ENCODE results near the gene MAGI3. TPM values are rescaled to one million over a fixed set of nuclear protein-coding genes. Genes with fewer than 3 reads are reported as not detected.

Gene MAGI3
- total and polyA plus RNA-seq, 3 donors from 2014 or later: 15.8 to 18.9 (median 18.8) TPM

- H3K27ac ChIP-seq: no peak overlapping the region
- no peak overlapping the region for H3K4me3 ChIP-seq
- no peaks in the 10 kb centered on the region for H3K4me1 ChIP-seq
- WGBS, 2 donors: 92 to 93% methylated on average over 5 of the region's 5 CpGs
- H3K36me3 ChIP-seq (ENCODE audit: low read depth, missing control alignments): no peaks in the 10 kb centered on the region
- no peak for DNase-seq
- TF ChIP-seq CTCF (IDR thresholded peaks at IDR 0.05) (no peak), POLR2A (IDR thresholded peaks at IDR 0.05) (no peak)
- H3K27me3 ChIP-seq: no peaks in the 10 kb centered on the region
- H3K9me3 ChIP-seq: no peaks in the 10 kb centered on the region
- intact Hi-C loops (cut with DNase I; ENCODE audit: low total_unique reads): no loop called here
These were observed 273.0 kb downstream of the MAGI3 start for GRCh38 chr1:113663165-113663951.

DNA sequence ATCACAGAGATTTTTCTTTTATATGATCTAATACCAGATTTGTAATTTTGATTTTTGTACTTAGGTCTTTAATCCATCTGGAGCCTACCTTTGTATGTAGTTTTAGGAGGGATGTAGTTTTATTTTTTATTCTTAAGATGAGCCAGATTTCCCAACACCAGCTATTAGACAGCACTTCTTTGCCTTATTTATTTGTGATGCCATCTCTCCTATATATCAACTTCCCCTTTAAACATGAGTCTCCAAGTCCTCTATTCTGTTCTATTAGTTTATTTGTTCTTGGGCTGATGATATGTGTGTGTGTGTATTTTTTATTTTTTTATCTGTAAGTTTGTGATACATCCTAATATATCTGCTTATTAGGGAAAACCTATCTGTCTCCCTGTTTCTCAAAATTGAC, 274.8 kb downstream of the MAGI3 start:
- TF ChIP-seq POLR2A (IDR thresholded peaks at IDR 0.05) (no peak), CTCF (IDR thresholded peaks at IDR 0.05) (no peak)
- H3K36me3 ChIP-seq (ENCODE audit: low read depth, missing control alignments): no peaks in the 10 kb centered on the region
- no peak overlapping the region for H3K4me3 ChIP-seq
- intact Hi-C loops (cut with DNase I; ENCODE audit: low total_unique reads): no loop called here
- no peak for DNase-seq
- no peaks in the 10 kb centered on the region for H3K4me1 ChIP-seq
- H3K27me3 ChIP-seq: no peaks in the 10 kb centered on the region
- H3K27ac ChIP-seq: no peak overlapping the region
- H3K9me3 ChIP-seq: no peaks in the 10 kb centered on the region

- intact Hi-C loops (cut with DNase I; ENCODE audit: low total_unique reads): no loop called here
- Histone ChIP-seq H3K9me3 (no peaks in the 10 kb centered on the region), H3K36me3 (ENCODE audit: low read depth, missing control alignments) (no peaks in the 10 kb centered on the region), H3K27me3 (no peaks in the 10 kb centered on the region), H3K4me1 (no peaks in the 10 kb centered on the region), H3K4me3 (no peak overlapping the region), H3K27ac (no peak overlapping the region)
- no peak for TF ChIP-seq CTCF (IDR thresholded peaks at IDR 0.05)
- no peak for TF ChIP-seq POLR2A (IDR thresholded peaks at IDR 0.05)
- 89 to 98% methylated on average over 2 of the region's 2 CpGs for WGBS, 2 donors
- DNase-seq: no peak
These were observed 275.8 kb downstream of the MAGI3 start for GRCh38 chr1:113666126-113666525.

GRCh38 chr1:113669988-113670387, 279.7 kb downstream of the MAGI3 start:
- WGBS, 2 donors: 92 to 100% methylated on average over 1 of the region's 1 CpG
- Histone ChIP-seq H3K4me1 (no peaks in the 10 kb centered on the region), H3K27ac (no peak overlapping the region), H3K27me3 (no peaks in the 10 kb centered on the region), H3K4me3 (no peak overlapping the region), H3K9me3 (no peaks in the 10 kb centered on the region), H3K36me3 (ENCODE audit: low read depth, missing control alignments) (no peaks in the 10 kb centered on the region)
- no peak for DNase-seq
- intact Hi-C loops (cut with DNase I; ENCODE audit: low total_unique reads): no loop called here
- no peak for TF ChIP-seq POLR2A (IDR thresholded peaks at IDR 0.05)
- no peak for TF ChIP-seq CTCF (IDR thresholded peaks at IDR 0.05)

DNA sequence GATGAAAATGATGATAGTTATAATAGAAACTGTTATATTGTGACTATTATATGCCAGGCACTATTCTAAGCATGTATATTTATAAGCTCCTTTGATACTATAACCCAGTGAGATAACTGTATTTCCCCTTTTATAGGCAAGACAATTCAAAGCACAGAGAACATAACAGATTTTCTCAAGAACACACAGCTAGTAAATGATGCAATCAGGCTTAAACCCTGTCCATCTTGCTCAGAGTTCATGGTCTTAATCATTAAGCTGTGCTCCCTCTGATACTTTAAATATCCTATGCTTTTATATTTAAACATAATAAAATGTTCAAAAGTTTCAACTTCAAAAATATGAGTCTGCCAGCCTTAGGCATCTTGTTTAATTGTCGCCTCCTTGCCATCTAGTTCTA, 280.3 kb downstream of the MAGI3 start:
- Histone ChIP-seq H3K4me3 (no peak overlapping the region), H3K27ac (no peak overlapping the region), H3K4me1 (no peaks in the 10 kb centered on the region), H3K27me3 (no peaks in the 10 kb centered on the region), H3K9me3 (no peaks in the 10 kb centered on the region), H3K36me3 (ENCODE audit: low read depth, missing control alignments) (no peaks in the 10 kb centered on the region)
- WGBS, 2 donors: 91 to 95% methylated on average over 1 of the region's 1 CpG
- intact Hi-C loops (cut with DNase I; ENCODE audit: low total_unique reads): no loop called here
- no peak for TF ChIP-seq POLR2A (IDR thresholded peaks at IDR 0.05)
- no peak for TF ChIP-seq CTCF (IDR thresholded peaks at IDR 0.05)
- DNase-seq: no peak
